Measurements from ENCODE around the gene DRAXIN. TPM values are rescaled to one million over a fixed set of nuclear protein-coding genes. Genes with fewer than 3 reads are reported as not detected.
A peak's percentile ranks its signal among the peaks of the same experiment; 100 is the strongest.

Gene DRAXIN
- total RNA-seq, 1 experiment from 2014 or later, result 0.05 TPM

DNA sequence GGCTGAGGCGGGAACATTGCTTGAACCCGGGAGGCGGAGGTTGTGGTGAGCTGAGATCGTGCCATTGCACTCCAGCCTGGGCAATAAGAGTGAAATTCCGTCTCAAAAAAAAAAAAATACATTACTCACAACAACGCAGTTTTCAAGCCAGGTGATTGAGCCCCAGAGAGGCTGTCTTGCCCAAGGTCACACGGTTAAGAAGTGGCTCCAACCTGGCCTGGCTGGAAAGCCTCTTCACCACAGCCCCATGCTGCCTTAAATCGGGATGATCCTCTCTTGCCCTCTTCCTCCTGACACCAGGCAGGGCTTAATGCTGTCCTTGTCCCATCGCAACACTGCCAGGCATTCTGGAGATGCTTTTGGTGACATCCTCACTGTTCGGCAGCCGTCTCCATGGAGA lies 21.6 kb downstream of the DRAXIN start:
- POLR2A ChIA-PET, result interaction anchor here (0.7 kb wide), 1 partner anchor 228 kb away, joined by 3 read pairs; no protein-coding TSS in a partner anchor
- H3K4me3 ChIP-seq (ENCODE audit: low read depth, low read length), result no peak overlapping the region
- CTCF ChIA-PET, result no interaction called here
- Mint-ChIP-seq H3K4me3 (ENCODE audit: unreplicated experiment) (no peak overlapping the region), H3K27me3 (ENCODE audit: insufficient read depth, unreplicated experiment) (no peaks in the 10 kb centered on the region), H3K9me3 (ENCODE audit: unreplicated experiment) (no peaks in the 10 kb centered on the region), H3K36me3 (ENCODE audit: insufficient read depth, unreplicated experiment) (no peaks in the 10 kb centered on the region), H3K27ac (ENCODE audit: unreplicated experiment) (no peak overlapping the region), H3K4me1 (ENCODE audit: low read depth, unreplicated experiment) (peaks cover 4% of the 10 kb centered on the region)
- no peaks in the 10 kb centered on the region for H3K36me3 ChIP-seq (ENCODE audit: control insufficient read depth, insufficient read depth, low read length)
- intact Hi-C loops (cut with micrococcal nuclease; ENCODE audit: unreplicated experiment), result no loop called here
- no peaks in the 10 kb centered on the region for H3K4me1 ChIP-seq
- H3K9me3 ChIP-seq, result no peaks in the 10 kb centered on the region
- no peaks in the 10 kb centered on the region for H3K27me3 ChIP-seq (replicated peaks; ENCODE audit: control insufficient read depth, insufficient read depth, low read length)
- no peak for DNase-seq
- BruUV-seq (replicated peaks), result no TSS peak
- TF ChIP-seq, protein P1, sequence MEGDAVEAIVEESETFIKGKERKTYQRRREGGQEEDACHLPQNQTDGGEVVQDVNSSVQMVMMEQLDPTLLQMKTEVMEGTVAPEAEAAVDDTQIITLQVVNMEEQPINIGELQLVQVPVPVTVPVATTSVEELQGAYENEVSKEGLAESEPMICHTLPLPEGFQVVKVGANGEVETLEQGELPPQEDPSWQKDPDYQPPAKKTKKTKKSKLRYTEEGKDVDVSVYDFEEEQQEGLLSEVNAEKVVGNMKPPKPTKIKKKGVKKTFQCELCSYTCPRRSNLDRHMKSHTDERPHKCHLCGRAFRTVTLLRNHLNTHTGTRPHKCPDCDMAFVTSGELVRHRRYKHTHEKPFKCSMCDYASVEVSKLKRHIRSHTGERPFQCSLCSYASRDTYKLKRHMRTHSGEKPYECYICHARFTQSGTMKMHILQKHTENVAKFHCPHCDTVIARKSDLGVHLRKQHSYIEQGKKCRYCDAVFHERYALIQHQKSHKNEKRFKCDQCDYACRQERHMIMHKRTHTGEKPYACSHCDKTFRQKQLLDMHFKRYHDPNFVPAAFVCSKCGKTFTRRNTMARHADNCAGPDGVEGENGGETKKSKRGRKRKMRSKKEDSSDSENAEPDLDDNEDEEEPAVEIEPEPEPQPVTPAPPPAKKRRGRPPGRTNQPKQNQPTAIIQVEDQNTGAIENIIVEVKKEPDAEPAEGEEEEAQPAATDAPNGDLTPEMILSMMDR (IDR thresholded peaks at IDR 0.05; ENCODE audit: insufficient read depth in 1 of 2, low read depth in 1 of 2, low read length in 1 of 2, severe bottlenecking in 1 of 2, unreplicated experiment in 1 of 2), result no peak

DNA sequence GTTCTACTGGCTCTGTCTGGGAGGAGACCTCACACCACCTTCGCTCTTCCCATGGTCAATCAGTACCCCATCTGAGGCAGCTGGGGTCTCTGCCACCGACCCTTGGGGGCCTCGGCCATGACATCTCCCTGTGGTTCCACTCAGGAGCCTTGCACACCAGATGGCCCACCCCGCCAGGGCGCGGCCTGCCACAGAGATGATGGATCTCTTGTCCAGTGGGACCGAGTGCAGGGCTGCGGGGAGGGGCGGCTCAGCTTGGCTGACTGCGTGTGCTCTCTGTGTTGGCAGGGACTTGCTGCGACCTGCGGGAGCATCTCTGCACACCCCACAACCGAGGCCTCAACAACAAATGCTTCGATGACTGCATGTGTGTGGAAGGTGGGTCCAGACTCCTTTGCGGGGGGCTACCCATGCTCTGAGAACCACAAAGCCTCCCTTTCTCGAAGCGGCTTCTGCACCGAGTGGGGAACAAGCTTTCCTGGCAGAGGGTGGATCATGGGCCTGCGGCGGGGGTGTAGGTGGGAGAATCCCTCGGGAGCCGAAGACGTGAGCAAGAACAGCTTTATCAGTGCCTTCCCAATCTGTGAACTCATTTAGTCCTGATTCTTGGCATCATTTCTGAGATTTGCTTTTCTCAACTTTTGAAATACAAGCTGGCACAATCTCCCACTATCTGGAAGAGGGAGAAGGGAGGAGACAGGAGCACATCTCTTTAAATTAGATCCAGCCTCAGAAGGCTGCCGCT lies 23.5 kb downstream of the DRAXIN start:
- Histone ChIP-seq H3K4me1 (no peaks in the 10 kb centered on the region), H3K27me3 (replicated peaks; ENCODE audit: control insufficient read depth, insufficient read depth, low read length) (no peaks in the 10 kb centered on the region), H3K9me3 (no peaks in the 10 kb centered on the region), H3K36me3 (ENCODE audit: control insufficient read depth, insufficient read depth, low read length) (no peaks in the 10 kb centered on the region), H3K4me3 (ENCODE audit: low read depth, low read length) (no peak overlapping the region)
- DNase-seq, result no peak
- no TSS peak for BruUV-seq (replicated peaks)
- no peaks in the 10 kb centered on the region for H3K9me3 Mint-ChIP-seq (ENCODE audit: unreplicated experiment)
- no peaks in the 10 kb centered on the region for H3K4me1 Mint-ChIP-seq (ENCODE audit: low read depth, unreplicated experiment)
- TF ChIP-seq, protein P1 (IDR thresholded peaks at IDR 0.05; ENCODE audit: insufficient read depth in 1 of 2, low read depth in 1 of 2, low read length in 1 of 2, severe bottlenecking in 1 of 2, unreplicated experiment in 1 of 2), result no peak
- no peaks in the 10 kb centered on the region for H3K27me3 Mint-ChIP-seq (ENCODE audit: insufficient read depth, unreplicated experiment)
- ChIA-PET POLR2A (no interaction called here), CTCF (interaction anchor here (0.8 kb wide), 1 partner anchor 51 kb away, joined by 3 read pairs; the partner anchor contains the start of gene FBXO6)
- H3K36me3 Mint-ChIP-seq (ENCODE audit: insufficient read depth, unreplicated experiment), result no peaks in the 10 kb centered on the region
- H3K27ac Mint-ChIP-seq (ENCODE audit: unreplicated experiment), result no peak overlapping the region
- intact Hi-C loops (cut with micrococcal nuclease; ENCODE audit: unreplicated experiment), result loop anchor here (5.0 kb wide), 1 partner anchor 63 kb away; the partner anchor contains the start of genes FBXO2 and FBXO44
- H3K4me3 Mint-ChIP-seq (ENCODE audit: unreplicated experiment), result no peak overlapping the region

DNA sequence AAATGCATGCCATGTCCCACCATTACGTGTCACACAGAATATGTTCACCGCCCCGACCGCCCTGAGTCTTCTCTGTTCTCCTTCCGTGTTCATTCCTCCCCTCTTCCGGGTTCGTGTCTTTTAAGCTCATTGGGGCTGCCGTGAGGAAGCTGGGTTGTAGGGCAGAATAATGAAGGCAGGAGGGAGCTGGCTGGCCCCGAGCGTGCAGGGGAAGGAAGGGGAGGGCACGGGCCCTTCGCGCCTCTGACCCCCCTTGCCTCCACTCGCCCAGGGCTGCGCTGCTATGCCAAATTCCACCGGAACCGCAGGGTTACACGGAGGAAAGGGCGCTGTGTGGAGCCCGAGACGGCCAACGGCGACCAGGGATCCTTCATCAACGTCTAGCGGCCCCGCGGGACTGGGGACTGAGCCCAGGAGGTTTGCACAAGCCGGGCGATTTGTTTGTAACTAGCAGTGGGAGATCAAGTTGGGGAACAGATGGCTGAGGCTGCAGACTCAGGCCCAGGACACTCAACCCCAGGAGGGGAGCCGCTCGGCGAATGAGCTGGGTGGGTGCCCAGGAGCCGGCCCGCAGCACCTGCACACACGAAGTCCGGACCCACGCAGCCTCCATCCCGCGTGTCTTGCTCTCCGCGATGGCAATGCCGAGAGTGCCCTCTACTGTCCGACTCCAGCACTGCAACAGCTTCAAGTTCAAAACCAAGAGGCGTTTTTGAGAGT lies 28.0 kb downstream of the DRAXIN start:
- H3K27me3 Mint-ChIP-seq (ENCODE audit: insufficient read depth, unreplicated experiment), result no peaks in the 10 kb centered on the region
- H3K36me3 Mint-ChIP-seq (ENCODE audit: insufficient read depth, unreplicated experiment), result no peaks in the 10 kb centered on the region
- H3K36me3 ChIP-seq (ENCODE audit: control insufficient read depth, insufficient read depth, low read length), result no peaks in the 10 kb centered on the region
- peak overlapping the region; percentile 72 for H3K4me3 Mint-ChIP-seq (ENCODE audit: unreplicated experiment)
- BruUV-seq (replicated peaks), result no TSS peak
- intact Hi-C loops (cut with micrococcal nuclease; ENCODE audit: unreplicated experiment), result loop anchor here (5.0 kb wide), 1 partner anchor 67 kb away; the partner anchor contains the start of genes FBXO2 and FBXO44
- DNase-seq, result peak; percentile 39 to 62
- H3K4me1 Mint-ChIP-seq (ENCODE audit: low read depth, unreplicated experiment), result no peaks in the 10 kb centered on the region
- no peaks in the 10 kb centered on the region for H3K4me1 ChIP-seq
- H3K9me3 ChIP-seq, result no peaks in the 10 kb centered on the region
- ChIA-PET CTCF (interaction anchor here (0.5 to 3.1 kb wide), 8 partner anchors 9 to 264 kb away, joined by 3 to 17 read pairs (median 4); partner anchors contain the start of genes AGTRAP, FBXO2 and FBXO6), POLR2A (no interaction called here)
- TF ChIP-seq, protein P1 (IDR thresholded peaks at IDR 0.05; ENCODE audit: insufficient read depth in 1 of 2, low read depth in 1 of 2, low read length in 1 of 2, severe bottlenecking in 1 of 2, unreplicated experiment in 1 of 2), result peak; percentile 92 to 94
- H3K27me3 ChIP-seq (replicated peaks; ENCODE audit: control insufficient read depth, insufficient read depth, low read length), result no peaks in the 10 kb centered on the region
- peak overlapping the region; percentile 34 for H3K4me3 ChIP-seq (ENCODE audit: low read depth, low read length)
- H3K27ac Mint-ChIP-seq (ENCODE audit: unreplicated experiment), result no peak overlapping the region
- no peaks in the 10 kb centered on the region for H3K9me3 Mint-ChIP-seq (ENCODE audit: unreplicated experiment)
